Measurements from ENCODE around the gene CEACAM3. TPM values are rescaled to one million over a fixed set of nuclear protein-coding genes. Genes with fewer than 3 reads are reported as not detected.

Gene CEACAM3
- total and polyA plus RNA-seq, 9 donors, result 0.62 TPM; not detected in 8

DNA sequence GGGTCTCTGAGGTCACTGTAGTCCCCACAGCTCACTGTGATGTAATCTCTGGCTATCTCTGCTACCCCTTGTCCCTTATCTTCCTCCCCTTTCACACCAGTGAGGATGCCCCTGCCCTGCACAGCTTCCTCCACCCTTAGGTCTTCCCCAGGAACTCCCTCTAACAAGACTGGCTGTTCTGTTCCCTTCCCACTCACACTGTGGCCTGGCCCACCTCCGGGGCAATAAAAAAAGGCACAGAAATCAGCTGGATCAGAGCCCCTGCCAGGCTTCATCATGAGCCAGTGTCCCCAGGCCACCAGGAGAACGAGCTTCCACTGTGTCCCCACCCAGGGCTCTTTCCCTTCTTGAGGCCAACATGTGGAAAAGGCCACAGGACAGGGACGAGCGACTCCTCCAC lies 4.6 kb downstream of the CEACAM3 start:
- no peaks in the 10 kb centered on the region for H3K27me3 ChIP-seq
- intact Hi-C loops (cut with DNase I), result no loop called here
- H3K4me3 ChIP-seq, result no peak overlapping the region
- TF ChIP-seq, protein P1, sequence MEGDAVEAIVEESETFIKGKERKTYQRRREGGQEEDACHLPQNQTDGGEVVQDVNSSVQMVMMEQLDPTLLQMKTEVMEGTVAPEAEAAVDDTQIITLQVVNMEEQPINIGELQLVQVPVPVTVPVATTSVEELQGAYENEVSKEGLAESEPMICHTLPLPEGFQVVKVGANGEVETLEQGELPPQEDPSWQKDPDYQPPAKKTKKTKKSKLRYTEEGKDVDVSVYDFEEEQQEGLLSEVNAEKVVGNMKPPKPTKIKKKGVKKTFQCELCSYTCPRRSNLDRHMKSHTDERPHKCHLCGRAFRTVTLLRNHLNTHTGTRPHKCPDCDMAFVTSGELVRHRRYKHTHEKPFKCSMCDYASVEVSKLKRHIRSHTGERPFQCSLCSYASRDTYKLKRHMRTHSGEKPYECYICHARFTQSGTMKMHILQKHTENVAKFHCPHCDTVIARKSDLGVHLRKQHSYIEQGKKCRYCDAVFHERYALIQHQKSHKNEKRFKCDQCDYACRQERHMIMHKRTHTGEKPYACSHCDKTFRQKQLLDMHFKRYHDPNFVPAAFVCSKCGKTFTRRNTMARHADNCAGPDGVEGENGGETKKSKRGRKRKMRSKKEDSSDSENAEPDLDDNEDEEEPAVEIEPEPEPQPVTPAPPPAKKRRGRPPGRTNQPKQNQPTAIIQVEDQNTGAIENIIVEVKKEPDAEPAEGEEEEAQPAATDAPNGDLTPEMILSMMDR (IDR thresholded peaks at IDR 0.05), result no peak
- TF ChIP-seq POLR2A (IDR thresholded peaks at IDR 0.05) (no peak), EP300 (IDR thresholded peaks at IDR 0.05) (no peak)
- H3K4me1 ChIP-seq (ENCODE audit: insufficient read depth), result no peaks in the 10 kb centered on the region
- no peaks in the 10 kb centered on the region for H3K36me3 ChIP-seq
- no peak for DNase-seq
- H3K9me3 ChIP-seq, result no peaks in the 10 kb centered on the region
- WGBS, 3 donors, result 59 to 74% (median 69%) methylated on average over 4 of the region's 4 CpGs
- no peak overlapping the region for H3K27ac ChIP-seq

DNA sequence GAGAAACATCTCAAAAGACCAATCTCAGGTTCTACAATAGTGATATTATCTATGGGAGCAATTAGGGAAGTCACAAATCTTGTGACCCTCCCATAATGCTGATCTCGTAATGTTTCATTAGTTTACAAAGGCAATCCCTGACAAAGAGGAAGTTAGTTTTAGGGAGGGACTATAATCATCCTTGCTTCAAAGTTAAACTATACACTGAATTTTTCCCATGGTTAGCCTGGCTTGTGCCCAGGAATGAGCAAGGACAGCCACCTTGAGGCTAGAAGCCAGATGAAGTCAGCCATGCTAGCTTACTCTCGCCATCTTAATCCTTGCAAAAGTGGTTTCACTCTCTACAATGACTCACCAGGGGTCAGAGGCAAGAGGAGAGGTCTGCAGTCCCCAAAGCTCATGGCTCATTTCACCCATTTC lies 5.4 kb downstream of the CEACAM3 start:
- no peak overlapping the region for H3K27ac ChIP-seq
- 38 to 46% (median 42%) methylated on average over 2 of the region's 2 CpGs for WGBS, 3 donors
- H3K27me3 ChIP-seq, result no peaks in the 10 kb centered on the region
- no peaks in the 10 kb centered on the region for H3K36me3 ChIP-seq
- no peaks in the 10 kb centered on the region for H3K4me1 ChIP-seq (ENCODE audit: insufficient read depth)
- TF ChIP-seq EP300 (IDR thresholded peaks at IDR 0.05), result no peak
- TF ChIP-seq, protein P1 (IDR thresholded peaks at IDR 0.05), result no peak
- TF ChIP-seq POLR2A (IDR thresholded peaks at IDR 0.05), result no peak
- H3K4me3 ChIP-seq, result no peak overlapping the region
- intact Hi-C loops (cut with DNase I), result no loop called here
- no peak for DNase-seq
- no peaks in the 10 kb centered on the region for H3K9me3 ChIP-seq

DNA sequence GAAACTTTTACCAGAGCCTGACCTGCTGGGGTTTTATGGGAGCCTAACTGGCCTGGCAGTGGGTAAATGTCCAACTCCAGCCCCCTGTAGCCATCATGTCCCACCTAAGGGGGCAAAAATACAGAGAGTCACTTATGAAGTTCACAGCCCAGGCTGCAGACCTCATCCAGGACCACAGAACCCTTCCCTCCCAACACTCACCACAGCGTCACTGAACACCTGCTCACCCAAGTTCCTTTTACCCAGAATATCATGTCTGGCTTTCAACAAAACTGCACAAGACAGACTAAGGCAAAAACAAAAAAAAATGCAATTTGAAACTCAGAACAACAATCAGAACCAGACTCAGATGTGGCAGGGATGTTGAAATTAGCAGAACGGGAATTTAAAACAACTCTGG lies 6.4 kb downstream of the CEACAM3 start:
- intact Hi-C loops (cut with DNase I), result no loop called here
- no peaks in the 10 kb centered on the region for H3K9me3 ChIP-seq
- 73 to 83% (median 83%) methylated on average over 2 of the region's 2 CpGs for WGBS, 3 donors
- no peaks in the 10 kb centered on the region for H3K27me3 ChIP-seq
- no peaks in the 10 kb centered on the region for H3K36me3 ChIP-seq
- DNase-seq, result no peak
- H3K4me3 ChIP-seq, result no peak overlapping the region
- no peaks in the 10 kb centered on the region for H3K4me1 ChIP-seq (ENCODE audit: insufficient read depth)
- no peak overlapping the region for H3K27ac ChIP-seq
- no peak for TF ChIP-seq EP300 (IDR thresholded peaks at IDR 0.05)
- TF ChIP-seq, protein P1 (IDR thresholded peaks at IDR 0.05), result no peak
- no peak for TF ChIP-seq POLR2A (IDR thresholded peaks at IDR 0.05)

DNA sequence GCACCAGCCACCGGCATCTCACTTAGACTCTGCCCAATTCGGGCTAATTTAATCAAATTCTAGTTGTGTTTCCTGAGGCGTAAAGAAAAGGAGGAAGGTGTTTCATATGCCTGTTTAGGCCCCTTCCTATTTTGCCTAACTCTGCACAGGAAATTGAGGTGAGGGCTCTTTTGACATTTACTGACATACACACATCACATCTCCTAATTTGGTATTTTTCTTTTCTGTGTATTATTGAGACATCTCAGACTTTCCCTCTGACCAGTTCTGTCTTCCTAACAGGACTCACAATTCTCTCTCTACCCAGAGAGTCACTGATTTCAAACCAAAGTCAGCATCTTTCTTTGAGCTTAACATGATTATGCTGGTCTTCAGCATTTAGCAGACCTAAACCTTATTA lies 7.9 kb downstream of the CEACAM3 start:
- Histone ChIP-seq H3K27me3 (no peaks in the 10 kb centered on the region), H3K4me1 (ENCODE audit: insufficient read depth) (no peaks in the 10 kb centered on the region), H3K4me3 (no peak overlapping the region), H3K9me3 (no peaks in the 10 kb centered on the region), H3K27ac (no peak overlapping the region), H3K36me3 (no peaks in the 10 kb centered on the region)
- intact Hi-C loops (cut with DNase I), result no loop called here
- WGBS, 3 donors, result 85 to 93% (median 91%) methylated on average over 3 of the region's 3 CpGs
- TF ChIP-seq, protein P1 (IDR thresholded peaks at IDR 0.05), result no peak
- TF ChIP-seq EP300 (IDR thresholded peaks at IDR 0.05), result no peak
- no peak for TF ChIP-seq POLR2A (IDR thresholded peaks at IDR 0.05)
- DNase-seq, result no peak

Data from ovary (tissue), 9 donors.